GM12864 (cell line): ENCODE measurements around the gene HMGN3.

Experiments
- DNase-seq: peaks from one replicate; pipeline ENCODE4 v3.0.0-alpha.2; 2011; ENCODE audit warnings: low read depth
- H3K4me3 ChIP-seq: 2 replicates; pipeline ENCODE4 v1.5.1; 2011; ENCODE audit warnings: mild to moderate bottlenecking, low read depth, low read length, control low read depth
- TF ChIP-seq, protein P1 (sequence below): IDR thresholded peaks from 2 replicates; pipeline ENCODE4 v1.5.1; 2011; ENCODE audit warnings: low read depth, mild to moderate bottlenecking, moderate library complexity, low read length, control low read depth, inconsistent platforms; ENCODE audit errors: missing control alignments

HMGN3 gene

DNA sequence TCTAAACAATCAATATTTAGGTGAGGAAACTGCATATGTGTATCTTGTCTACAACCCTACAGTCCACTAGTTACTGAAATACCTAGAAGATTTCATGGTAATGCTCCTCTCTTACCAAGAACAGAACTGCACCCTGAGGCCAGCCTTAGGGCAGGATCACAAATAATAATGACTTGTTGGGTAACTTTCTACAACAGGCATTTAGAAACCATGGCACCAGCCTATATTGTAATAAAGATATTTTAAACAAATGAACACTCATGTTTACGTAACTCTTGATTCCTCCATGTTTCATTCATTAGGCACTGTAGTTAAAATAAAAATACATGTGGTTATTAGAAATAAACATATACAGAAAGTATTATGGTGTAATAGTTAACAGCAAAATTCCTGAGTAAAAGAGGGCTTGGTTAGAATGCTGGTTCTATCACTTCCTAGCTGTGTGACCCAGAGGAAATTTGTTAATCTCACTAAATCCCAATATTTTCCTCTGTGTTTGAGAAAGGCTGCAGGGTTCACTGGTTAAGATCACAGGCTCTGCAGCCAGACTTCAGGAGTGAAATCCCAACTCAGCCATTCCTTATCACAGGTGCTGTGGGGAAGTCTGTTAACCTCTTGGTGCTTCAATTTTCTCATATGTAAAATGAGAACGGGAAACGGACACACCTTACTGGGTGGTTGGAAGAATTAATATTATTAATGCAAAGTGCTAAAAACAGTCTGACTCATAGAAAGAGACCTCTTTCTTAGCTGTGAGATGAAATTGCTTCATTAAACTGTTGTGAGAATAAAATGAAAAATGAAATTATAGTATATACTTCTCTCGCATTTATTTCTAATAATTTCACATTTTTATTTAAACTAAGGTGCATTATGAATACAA, 8.5 kb downstream of the HMGN3 start:
- DNase-seq, result no peak
- no peak overlapping the region for H3K4me3 ChIP-seq
- TF ChIP-seq, protein P1, sequence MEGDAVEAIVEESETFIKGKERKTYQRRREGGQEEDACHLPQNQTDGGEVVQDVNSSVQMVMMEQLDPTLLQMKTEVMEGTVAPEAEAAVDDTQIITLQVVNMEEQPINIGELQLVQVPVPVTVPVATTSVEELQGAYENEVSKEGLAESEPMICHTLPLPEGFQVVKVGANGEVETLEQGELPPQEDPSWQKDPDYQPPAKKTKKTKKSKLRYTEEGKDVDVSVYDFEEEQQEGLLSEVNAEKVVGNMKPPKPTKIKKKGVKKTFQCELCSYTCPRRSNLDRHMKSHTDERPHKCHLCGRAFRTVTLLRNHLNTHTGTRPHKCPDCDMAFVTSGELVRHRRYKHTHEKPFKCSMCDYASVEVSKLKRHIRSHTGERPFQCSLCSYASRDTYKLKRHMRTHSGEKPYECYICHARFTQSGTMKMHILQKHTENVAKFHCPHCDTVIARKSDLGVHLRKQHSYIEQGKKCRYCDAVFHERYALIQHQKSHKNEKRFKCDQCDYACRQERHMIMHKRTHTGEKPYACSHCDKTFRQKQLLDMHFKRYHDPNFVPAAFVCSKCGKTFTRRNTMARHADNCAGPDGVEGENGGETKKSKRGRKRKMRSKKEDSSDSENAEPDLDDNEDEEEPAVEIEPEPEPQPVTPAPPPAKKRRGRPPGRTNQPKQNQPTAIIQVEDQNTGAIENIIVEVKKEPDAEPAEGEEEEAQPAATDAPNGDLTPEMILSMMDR, result no peak

DNA sequence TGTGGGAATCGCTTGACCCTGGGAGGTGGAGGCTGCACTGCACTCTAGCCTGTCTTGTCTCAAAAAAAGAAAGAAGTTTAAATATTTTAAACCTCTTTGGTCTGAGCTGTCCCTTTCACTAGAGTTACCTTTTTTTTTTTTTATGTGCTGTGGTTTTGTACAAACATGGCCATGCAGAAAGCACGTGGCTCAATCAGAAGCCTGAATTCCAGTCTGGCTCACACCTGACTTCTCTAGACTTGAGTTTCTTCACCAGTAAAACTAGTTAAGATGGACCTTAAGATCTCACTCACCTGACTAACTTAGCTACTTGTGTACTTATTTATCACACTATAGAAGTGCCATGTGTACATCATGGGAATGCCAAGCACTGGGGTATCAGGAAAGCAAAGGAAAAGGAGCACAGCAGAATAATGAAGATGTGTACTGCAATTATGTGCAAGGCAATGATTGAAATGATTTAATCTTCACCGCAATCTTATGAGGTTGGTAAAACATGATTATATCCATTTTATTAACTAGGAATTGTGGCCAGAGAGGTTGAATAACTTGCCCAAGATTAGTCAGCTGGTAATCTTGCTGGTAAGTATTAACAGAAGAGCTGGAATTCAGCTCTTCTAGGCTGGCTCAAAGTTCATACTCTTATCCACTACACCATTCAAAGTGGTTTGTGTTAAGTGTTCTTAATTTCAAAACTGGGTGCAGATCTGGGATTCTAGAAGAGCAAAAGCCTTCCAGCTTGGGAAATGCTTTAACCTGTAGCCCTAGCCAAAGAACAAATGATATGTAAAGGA, 10.7 kb downstream of the HMGN3 start:
- H3K4me3 ChIP-seq, result no peak overlapping the region
- DNase-seq, result no peak

GRCh38 chr6:79215213-79215824, 19.2 kb downstream of the HMGN3 start:
- H3K4me3 ChIP-seq, result no peak overlapping the region
- DNase-seq, result no peak
- TF ChIP-seq, protein P1, result no peak

More for the DNA sequence above, 10.7 kb downstream of the HMGN3 start:
- TF ChIP-seq, protein P1, result no peak

DNA sequence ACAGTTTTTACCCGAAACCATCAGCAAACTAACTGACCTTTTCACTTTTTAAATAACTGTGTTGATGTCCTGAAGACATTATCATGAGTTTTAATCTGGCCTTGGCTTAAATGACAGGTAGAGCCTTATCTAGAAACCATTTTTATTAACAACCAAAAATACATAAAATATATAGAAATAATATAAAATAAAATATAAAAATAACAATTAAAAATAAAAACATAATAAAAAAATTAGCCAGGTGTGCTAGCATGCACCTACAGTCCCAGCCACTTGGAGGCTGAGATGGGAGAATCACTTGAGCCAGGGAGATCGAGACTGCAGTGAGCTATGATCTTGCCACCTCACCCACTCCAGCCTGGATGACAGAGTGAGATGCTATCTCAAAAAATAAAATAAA, 21.6 kb downstream of the HMGN3 start:
- no peak for DNase-seq
- TF ChIP-seq, protein P1, result no peak

DNA sequence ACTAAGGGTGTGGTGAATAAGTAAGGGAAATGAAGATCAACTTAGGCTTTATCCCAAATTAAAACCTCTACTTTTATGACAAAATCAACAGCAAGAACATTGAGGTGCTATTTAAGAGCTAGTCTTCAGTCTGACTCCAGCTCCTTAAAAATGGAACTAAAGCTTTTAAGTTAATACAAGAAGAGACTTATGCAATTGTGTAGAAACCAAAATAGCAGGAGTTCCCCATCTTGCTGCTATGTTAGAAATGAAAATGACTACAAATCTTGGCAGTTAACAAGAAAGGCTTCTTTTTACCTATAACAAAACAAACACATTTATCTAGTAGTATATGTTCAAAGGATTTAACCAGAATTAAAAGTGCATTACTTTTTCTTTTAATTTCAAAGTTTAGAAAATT, 25.7 kb downstream of the HMGN3 start:
- TF ChIP-seq, protein P1, result no peak
- no peak overlapping the region for H3K4me3 ChIP-seq
- DNase-seq, result no peak

More for the DNA sequence above, 21.6 kb downstream of the HMGN3 start:
- H3K4me3 ChIP-seq, result no peak overlapping the region

- no peak for DNase-seq
- TF ChIP-seq, protein P1, result no peak
- H3K4me3 ChIP-seq, result no peak overlapping the region
These were observed 30.7 kb downstream of the HMGN3 start for GRCh38 chr6:79203753-79204253.
